Cardiac muscle cell (in vitro differentiated cells and primary cell): Measurements from ENCODE around the gene ADM. TPM values are rescaled to one million over a fixed set of nuclear protein-coding genes. Genes with fewer than 3 reads are reported as not detected.

Experiments
- DNase-seq, 2 donors: peaks; one replicate each; pipeline versions ENCODE4 v3.0.0 to v3.0.0-alpha.2; 2010 to 2017; ENCODE audit warnings: low read depth in 1 of 2, low spot score in 1 of 2
- H3K27ac ChIP-seq: fragments of 200-600 bp; sonication (generic); 2 replicates; pipeline ENCODE4 v1.5.1; 2016
- H3K27me3 ChIP-seq: fragments of 200-600 bp; sonication (generic); 2 replicates; pipeline ENCODE4 v1.6.0; 2016; ENCODE audit warnings: control low read depth
- H3K36me3 ChIP-seq: fragments of 200-600 bp; sonication (generic); 2 replicates; pipeline ENCODE4 v1.5.1; 2016; ENCODE audit warnings: control low read depth
- H3K4me1 ChIP-seq: fragments of 200-600 bp; sonication (generic); 2 replicates; pipeline ENCODE4 v1.8.1; 2017; ENCODE audit warnings: low read depth, mild to moderate bottlenecking, mixed run types
- H3K4me3 ChIP-seq: fragments of 200-600 bp; sonication (generic); 2 replicates; pipeline ENCODE4 v1.5.1; 2016; ENCODE audit warnings: mild to moderate bottlenecking
- H3K9me3 ChIP-seq: fragments of 200-600 bp; sonication (generic); 2 replicates; pipeline ENCODE4 v1.5.1; 2017; ENCODE audit warnings: low read depth, mild to moderate bottlenecking, control low read depth
- polyA plus RNA-seq: library from polyadenylated mRNA; unstranded; fragments of >200 nt; fragmentation: Nextera tagmentation; extraction: Ambion mirVana; gene quantifications from 2 replicates; pipeline ENCODE4 v1.2.1, GENCODE V29; 2016
- total RNA-seq: library from RNA; depleted of rRNA; stranded (reverse); fragments of >200 nt; gene quantifications from 2 replicates; pipeline ENCODE4 v1.2.3, GENCODE V29; 2016
- TF ChIP-seq, protein P1 (sequence below): IDR thresholded peaks from 2 replicates; pipeline ENCODE4 v1.5.1; 2012; ENCODE audit warnings: low read depth, mild to moderate bottlenecking, low read length

The ADM gene
- total and polyA plus RNA-seq, 2 experiments from 2014 or later: 79.6 to 93.1 TPM

DNA sequence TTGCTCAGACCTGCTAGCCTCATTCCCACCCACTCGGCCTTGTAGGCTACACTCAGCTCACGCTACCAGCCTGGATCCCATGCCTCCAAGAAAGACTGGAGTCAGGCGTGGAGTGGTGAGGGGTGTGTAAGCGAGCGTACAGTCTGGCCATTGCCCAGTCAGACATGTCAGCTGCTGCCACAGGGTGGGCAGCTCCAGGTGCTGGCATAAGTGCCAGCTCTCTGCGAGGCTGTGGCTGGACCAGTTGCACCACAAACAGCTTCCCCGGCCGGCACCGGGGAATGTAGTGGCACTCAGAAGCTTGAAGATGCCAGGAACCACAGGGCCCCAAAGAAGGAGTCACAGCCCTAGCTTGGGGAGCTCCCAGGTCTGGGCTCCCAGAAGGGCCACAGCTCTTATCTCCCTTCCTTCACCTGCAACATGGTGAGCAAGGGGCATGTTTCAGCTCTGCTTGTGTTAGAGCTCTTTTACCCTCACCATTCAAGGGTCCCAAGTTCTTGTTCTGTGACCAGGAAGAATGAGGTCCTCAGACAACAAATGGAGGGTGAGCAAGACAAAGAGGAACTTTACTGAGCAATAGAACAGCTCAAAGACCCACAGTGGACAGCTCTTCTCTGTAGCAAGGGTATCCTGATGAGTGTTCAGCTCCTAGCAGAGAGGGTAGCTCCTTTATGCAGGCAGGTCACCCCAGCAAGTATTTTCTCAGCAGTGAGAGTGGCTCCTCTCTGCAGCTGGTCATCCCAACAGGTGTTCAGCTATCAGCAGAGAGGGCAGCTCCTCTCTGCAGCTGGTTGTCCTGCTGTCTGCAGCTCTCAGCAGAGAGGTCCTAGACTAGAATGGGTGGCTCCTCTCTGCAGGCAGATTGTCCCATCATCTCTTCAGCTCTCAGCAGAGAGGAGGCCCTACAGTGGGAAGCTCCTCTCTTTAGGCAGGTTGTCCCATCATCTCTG is 16.8 kb upstream of the ADM start:
- H3K4me3 ChIP-seq: no peak overlapping the region
- H3K27me3 ChIP-seq: no peaks in the 10 kb centered on the region
- no peaks in the 10 kb centered on the region for H3K9me3 ChIP-seq
- TF ChIP-seq, protein P1, sequence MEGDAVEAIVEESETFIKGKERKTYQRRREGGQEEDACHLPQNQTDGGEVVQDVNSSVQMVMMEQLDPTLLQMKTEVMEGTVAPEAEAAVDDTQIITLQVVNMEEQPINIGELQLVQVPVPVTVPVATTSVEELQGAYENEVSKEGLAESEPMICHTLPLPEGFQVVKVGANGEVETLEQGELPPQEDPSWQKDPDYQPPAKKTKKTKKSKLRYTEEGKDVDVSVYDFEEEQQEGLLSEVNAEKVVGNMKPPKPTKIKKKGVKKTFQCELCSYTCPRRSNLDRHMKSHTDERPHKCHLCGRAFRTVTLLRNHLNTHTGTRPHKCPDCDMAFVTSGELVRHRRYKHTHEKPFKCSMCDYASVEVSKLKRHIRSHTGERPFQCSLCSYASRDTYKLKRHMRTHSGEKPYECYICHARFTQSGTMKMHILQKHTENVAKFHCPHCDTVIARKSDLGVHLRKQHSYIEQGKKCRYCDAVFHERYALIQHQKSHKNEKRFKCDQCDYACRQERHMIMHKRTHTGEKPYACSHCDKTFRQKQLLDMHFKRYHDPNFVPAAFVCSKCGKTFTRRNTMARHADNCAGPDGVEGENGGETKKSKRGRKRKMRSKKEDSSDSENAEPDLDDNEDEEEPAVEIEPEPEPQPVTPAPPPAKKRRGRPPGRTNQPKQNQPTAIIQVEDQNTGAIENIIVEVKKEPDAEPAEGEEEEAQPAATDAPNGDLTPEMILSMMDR: no peak
- peaks cover 8% of the 10 kb centered on the region for H3K4me1 ChIP-seq
- H3K27ac ChIP-seq: no peak overlapping the region
- H3K36me3 ChIP-seq: no peaks in the 10 kb centered on the region
- DNase-seq: no peak

DNA sequence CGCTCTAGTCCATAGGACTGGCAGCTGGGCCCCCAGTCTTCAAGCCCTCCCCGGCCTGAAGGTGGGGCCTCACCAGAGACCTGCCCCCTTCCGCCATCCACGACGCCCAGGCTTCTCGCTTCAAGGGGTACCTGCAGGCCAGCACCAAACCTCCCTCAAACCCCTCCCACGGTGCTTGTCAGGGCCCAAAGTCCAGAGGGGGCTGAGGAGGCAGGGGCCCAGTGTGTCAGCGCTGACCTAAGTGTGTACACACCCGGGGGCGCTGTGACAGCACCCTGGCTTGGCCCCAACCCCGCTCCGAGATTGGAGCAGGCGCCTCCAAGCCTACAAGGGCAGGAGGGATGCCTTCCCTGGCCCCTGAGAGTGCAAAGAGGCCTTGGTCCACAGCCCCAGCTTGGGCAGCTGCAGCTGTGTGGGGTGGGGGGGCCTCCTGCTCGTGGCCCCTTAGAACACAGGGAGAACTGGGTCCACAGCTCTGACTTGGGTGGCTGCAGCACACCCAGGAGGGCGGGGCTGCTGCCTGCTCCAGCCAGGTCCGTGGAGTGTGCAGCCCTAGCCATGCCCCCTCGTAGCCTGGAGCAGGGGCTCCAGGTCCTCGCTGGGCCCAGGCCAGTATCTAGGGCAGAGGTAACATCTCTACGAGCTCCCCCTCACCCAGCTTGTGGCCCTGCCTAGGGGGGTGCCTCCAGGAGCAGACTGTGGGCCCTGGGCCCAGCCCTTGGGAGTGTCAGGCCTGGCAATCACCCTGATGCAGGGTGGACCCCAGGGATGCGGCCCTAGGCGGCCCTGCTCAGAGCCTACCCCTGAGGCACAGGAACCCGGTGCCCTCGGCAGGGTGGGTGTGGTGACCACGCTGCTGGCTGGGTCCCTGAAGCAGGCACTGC is 15.8 kb upstream of the ADM start:
- Histone ChIP-seq H3K4me1 (peaks cover 10% of the 10 kb centered on the region), H3K36me3 (no peaks in the 10 kb centered on the region), H3K27ac (no peak overlapping the region), H3K27me3 (no peaks in the 10 kb centered on the region), H3K9me3 (no peaks in the 10 kb centered on the region), H3K4me3 (no peak overlapping the region)
- TF ChIP-seq, protein P1: no peak
- no peak for DNase-seq

DNA sequence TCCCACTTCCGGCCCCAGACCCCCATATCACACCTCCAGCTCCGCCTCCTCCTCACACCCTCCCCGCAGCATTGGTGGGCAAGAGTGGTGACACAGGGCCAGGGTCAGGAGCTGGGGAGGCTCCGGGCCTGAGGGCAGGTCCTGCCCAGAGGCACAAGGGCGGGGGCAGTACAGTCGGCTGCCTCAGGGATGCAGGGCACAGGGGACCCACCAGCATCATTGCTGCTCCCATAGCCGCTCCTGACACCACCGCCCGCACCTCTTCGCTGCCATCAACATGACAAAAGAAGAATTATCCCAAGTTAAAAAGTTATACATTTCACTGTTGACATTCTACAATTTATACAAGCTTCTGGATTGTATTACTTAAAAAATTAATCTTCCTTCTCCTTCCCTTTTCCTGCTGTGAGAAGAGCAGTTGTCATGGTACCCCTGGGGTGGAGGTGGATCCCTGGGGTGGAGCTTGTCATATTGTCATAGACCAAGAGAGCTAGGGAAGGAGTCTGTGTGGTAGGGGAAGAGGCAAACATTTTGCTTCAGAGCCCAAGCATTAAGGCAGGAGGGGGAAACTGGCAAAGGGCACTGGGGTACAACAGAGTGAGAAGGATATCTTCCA is 15.0 kb upstream of the ADM start:
- Histone ChIP-seq H3K4me3 (no peak overlapping the region), H3K27me3 (peaks cover under 1% of the 10 kb centered on the region), H3K27ac (no peak overlapping the region), H3K36me3 (no peaks in the 10 kb centered on the region), H3K9me3 (no peaks in the 10 kb centered on the region), H3K4me1 (peaks cover 10% of the 10 kb centered on the region)
- TF ChIP-seq, protein P1: no peak
- DNase-seq: no peak

DNA sequence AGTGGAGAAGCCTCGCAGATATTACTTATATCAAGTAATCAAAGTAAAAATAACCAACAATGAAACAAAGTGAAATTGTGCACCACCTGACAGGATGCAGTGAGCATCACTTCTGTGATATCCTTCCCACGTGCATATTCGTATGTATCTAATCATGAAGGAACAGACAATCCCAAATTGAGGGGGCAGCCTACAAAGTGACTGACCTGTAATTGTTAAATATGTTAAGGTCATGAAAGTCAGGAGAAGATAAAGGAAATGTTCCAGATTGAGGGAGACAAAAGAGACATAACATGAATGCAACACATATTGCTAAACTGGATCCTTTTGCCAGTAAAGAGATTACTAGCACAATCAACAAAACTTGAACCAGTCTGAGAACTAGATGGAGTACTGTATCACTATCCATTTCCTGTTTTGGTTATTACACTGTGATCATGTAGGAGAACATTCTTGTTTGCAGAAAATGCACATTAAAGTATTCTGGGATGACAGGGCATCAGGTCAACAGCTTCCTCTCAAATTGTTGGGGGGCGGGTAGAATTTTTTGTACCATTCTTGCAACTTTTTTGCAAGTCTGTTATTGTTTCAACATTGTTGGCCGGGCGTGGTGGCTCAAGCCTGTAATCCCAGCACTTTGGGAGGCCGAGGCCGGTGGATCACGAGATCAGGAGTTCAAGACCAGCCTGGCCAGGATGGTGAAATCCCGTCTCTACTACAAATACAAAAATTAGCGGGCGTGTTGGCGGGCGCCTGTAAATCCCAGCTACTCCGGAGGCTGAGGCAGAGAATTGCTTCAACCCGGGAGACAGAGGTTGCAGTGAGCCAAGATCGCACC is 12.9 kb upstream of the ADM start:
- DNase-seq: peak in 1 of 2 donors; percentile 58
- peaks cover 14% of the 10 kb centered on the region for H3K27me3 ChIP-seq
- no peaks in the 10 kb centered on the region for H3K36me3 ChIP-seq
- H3K4me3 ChIP-seq: no peak overlapping the region
- H3K9me3 ChIP-seq: no peaks in the 10 kb centered on the region
- TF ChIP-seq, protein P1: no peak
- peaks cover 9% of the 10 kb centered on the region for H3K4me1 ChIP-seq
- no peak overlapping the region for H3K27ac ChIP-seq
